Activated CD4-positive, alpha-beta T cell treated with anti-CD3 and anti-CD28 coated beads for 4 hours (primary cell): Measurements from ENCODE around the gene PTCSC3.
"Not testable (repeated sequence)": the region's sequence is repeated elsewhere in the genome, so short reads cannot be mapped to it uniquely, and the experiment has no call there.

Source experiments
- DNase-seq, 2 donors: peaks; one replicate each; pipeline ENCODE4 v3.0.0-alpha.2; 2020

Gene PTCSC3

GRCh38 chr14:36171607-36172006, 4.9 kb downstream of the PTCSC3 start:
- no peak for DNase-seq

- no peak for DNase-seq
These were observed 9.1 kb downstream of the PTCSC3 start for GRCh38 chr14:36167431-36167830.

- no peak for DNase-seq
These were observed 13.1 kb downstream of the PTCSC3 start for GRCh38 chr14:36163451-36163850.

- no peak for DNase-seq
These were observed 14.3 kb downstream of the PTCSC3 start for GRCh38 chr14:36162267-36162666.

- DNase-seq = no peak
These were observed 14.7 kb downstream of the PTCSC3 start for GRCh38 chr14:36161776-36162175.

GRCh38 chr14:36151335-36151734, 25.2 kb downstream of the PTCSC3 start:
- no peak for DNase-seq

- no peak for DNase-seq
These were observed 42.5 kb downstream of the PTCSC3 start for GRCh38 chr14:36134038-36134437.

- no peak for DNase-seq
These were observed 43.7 kb downstream of the PTCSC3 start for GRCh38 chr14:36132826-36133225.

- no peak for DNase-seq
These were observed 46.3 kb downstream of the PTCSC3 start for GRCh38 chr14:36130186-36130585.

GRCh38 chr14:36129181-36129580, 47.3 kb downstream of the PTCSC3 start:
- no peak for DNase-seq

GRCh38 chr14:36113341-36113740, 63.2 kb downstream of the PTCSC3 start:
- DNase-seq = no peak

GRCh38 chr14:36111822-36112583, 64.5 kb downstream of the PTCSC3 start:
- DNase-seq = no peak

- no peak for DNase-seq
These were observed 71.1 kb downstream of the PTCSC3 start for GRCh38 chr14:36105401-36105800.

- not testable (repeated sequence) for DNase-seq
These were observed 72.3 kb downstream of the PTCSC3 start for GRCh38 chr14:36104258-36104657.

GRCh38 chr14:36099619-36100018, 76.9 kb downstream of the PTCSC3 start:
- no peak for DNase-seq

- no peak for DNase-seq
These were observed 79.2 kb downstream of the PTCSC3 start for GRCh38 chr14:36097356-36097755.

GRCh38 chr14:36096090-36096489, 80.4 kb downstream of the PTCSC3 start:
- DNase-seq = no peak

GRCh38 chr14:36094963-36095362, 81.6 kb downstream of the PTCSC3 start:
- no peak for DNase-seq

GRCh38 chr14:36091096-36091495, 85.4 kb downstream of the PTCSC3 start:
- no peak for DNase-seq

GRCh38 chr14:36087411-36087810, 89.1 kb downstream of the PTCSC3 start:
- DNase-seq = no peak

GRCh38 chr14:36086629-36087395, 89.7 kb downstream of the PTCSC3 start:
- DNase-seq = no peak

- DNase-seq = no peak
These were observed 90.7 kb downstream of the PTCSC3 start for GRCh38 chr14:36085861-36086260.
